ENCODE results near the gene SOHLH1.

- no peak for TF ChIP-seq CTCF (IDR thresholded peaks at IDR 0.05)
- TF ChIP-seq POLR2AphosphoS5 (IDR thresholded peaks at IDR 0.05), result no peak
- TF ChIP-seq POLR2A (IDR thresholded peaks at IDR 0.05; ENCODE audit: low read depth), result no peak
- no peak for TF ChIP-seq EP300 (IDR thresholded peaks at IDR 0.05)
Observed at GRCh38 chr9:135717410-135717809, 18.1 kb upstream of the SOHLH1 start.

Data from esophagus muscularis mucosa (tissue), 4 donors.